ENCODE results near the gene TYMP.

The TYMP gene

GRCh38 chr22:50529897-50530579 is at the start of gene TYMP:
Gene TYMP (minus strand): TSS chr22:50530012. CDS start chr22:50529709, 303 bp downstream.
- no peak for DNase-seq

- no peak for DNase-seq
Observed at GRCh38 chr22:50578776-50579310, 49.0 kb upstream of the TYMP start.

- DNase-seq = no peak
Observed at GRCh38 chr22:50577987-50578775, 48.4 kb upstream of the TYMP start, which contains the start of gene CPT1B. Gene CPT1B (minus strand): TSS chr22:50578427. CDS start chr22:50577915, 512 bp downstream.

GRCh38 chr22:50577697-50577986 is 47.8 kb upstream of the TYMP start:
- DNase-seq = no peak

- no peak for DNase-seq
Observed at GRCh38 chr22:50576806-50577696, 47.2 kb upstream of the TYMP start.

- peak; percentile 55 for DNase-seq
Observed at GRCh38 chr22:50576070-50576469, 46.3 kb upstream of the TYMP start.

GRCh38 chr22:50575426-50575941 is 45.7 kb upstream of the TYMP start:
- no peak for DNase-seq

GRCh38 chr22:50574383-50574755 is 44.6 kb upstream of the TYMP start:
- DNase-seq = no peak

GRCh38 chr22:50573491-50574382 is 43.9 kb upstream of the TYMP start:
- DNase-seq = no peak

GRCh38 chr22:50572965-50573364 is 43.2 kb upstream of the TYMP start:
- no peak for DNase-seq

GRCh38 chr22:50571264-50572175 is 41.7 kb upstream of the TYMP start:
- DNase-seq = no peak

- no peak for DNase-seq
Observed at GRCh38 chr22:50570861-50571260, 41.0 kb upstream of the TYMP start.

- no peak for DNase-seq
Observed at GRCh38 chr22:50569896-50570535, 40.2 kb upstream of the TYMP start.

- DNase-seq = no peak
Observed at GRCh38 chr22:50569041-50569459, 39.2 kb upstream of the TYMP start.

GRCh38 chr22:50568626-50569025 is 38.8 kb upstream of the TYMP start:
- no peak for DNase-seq

- DNase-seq = no peak
Observed at GRCh38 chr22:50567721-50568252, 38.0 kb upstream of the TYMP start.

- no peak for DNase-seq
Observed at GRCh38 chr22:50564289-50564688, 34.5 kb upstream of the TYMP start.

GRCh38 chr22:50563413-50564160 is 33.8 kb upstream of the TYMP start:
- no peak for DNase-seq

All from COR-L47 (cell line).